ENCODE results near the gene FAM181A.

Gene FAM181A

DNA sequence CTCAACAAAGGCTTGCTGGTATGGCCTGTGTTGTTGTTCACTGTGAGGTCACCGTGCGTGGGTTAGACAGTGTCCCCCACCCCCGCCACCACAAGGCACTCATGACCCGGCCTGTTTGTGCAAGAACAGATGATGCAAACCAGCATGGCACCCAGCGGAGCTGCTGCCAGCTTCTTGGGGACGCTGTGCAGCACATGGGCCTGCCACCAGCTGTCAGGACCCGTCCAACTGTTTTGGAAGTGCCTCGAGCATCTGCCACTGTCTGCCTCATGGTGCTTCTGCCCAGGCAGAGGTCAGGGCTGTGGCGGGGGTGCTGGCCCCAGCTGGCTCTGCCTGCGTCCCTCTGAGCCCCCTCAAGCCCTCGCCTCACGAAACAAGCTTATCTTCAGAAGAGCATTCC lies 47.7 kb downstream of the FAM181A start:
- Mint-ChIP-seq H3K4me1 (peaks cover 49 to 81% of the 10 kb centered on the region in 2 donors), H3K36me3 (peaks cover 16 to 17% of the 10 kb centered on the region in 2 donors), H3K27me3 (peaks cover 27 to 36% of the 10 kb centered on the region in 2 donors), H3K27ac (no peak overlapping the region), H3K9me3 (peaks cover 7 to 11% of the 10 kb centered on the region in 2 donors), H3K4me3 (no peak overlapping the region)
- no peak for ATAC-seq (replicated peaks)
- no peak for DNase-seq

DNA sequence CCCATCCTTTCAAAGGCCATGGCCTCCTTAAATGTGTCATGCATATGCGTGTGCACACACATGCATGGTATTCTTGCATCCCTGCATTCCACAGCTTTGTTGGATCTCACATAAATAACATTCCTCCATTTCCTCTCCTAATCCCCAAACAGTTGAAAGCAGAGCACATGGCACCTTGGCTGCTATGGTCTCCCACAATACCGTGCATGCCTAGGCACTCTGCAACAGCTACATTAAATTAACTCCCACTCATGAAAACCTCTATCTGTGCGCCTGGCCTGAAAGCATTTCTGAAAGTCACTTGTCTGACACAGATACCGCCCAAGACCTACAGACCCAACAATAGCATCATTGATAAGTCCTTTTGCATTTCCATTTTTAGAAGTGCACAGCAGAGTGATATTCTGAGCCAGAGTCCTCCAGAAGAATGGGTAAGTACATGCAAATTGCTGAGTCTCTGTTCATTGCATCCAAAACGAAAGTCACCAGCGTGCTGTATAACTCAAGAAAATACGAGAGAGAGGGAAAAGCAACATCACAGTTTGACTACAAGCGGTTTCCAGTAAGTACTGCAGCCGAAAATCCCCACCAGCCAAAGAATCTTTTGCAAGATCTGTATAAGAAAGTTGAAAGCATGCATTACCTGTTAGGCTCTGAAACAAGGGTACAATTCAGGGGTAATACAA lies 48.8 kb downstream of the FAM181A start:
- peak overlapping the region; percentile 22 for H3K27ac Mint-ChIP-seq
- DNase-seq = no peak

DNA sequence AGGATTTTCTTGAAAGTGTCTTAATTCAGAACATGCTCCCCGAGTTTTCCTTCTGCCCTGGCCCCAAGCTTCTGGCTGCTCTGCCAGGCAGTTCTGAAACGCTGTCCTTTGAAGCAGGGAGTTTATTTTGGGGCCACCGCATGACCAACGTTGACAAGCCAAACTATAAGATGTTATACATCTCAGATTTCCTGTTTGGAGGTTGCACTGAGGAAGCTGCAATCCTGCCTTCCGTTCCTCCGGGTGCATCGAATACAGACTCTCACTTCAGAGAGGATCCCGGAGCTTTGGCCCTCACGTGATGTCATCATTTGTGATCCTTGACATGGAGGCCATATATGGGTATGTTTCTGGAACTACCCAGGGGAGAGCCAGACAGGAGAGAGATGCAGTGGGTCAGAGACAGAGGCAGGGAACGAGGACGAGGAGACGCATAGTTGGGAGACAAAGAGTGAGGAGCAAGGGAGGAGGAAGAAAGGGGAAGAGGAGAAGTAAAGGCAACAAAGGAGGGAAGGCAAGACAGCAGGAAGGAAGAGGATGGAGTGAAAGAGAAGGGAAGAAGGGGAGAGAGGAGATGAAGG lies 49.4 kb downstream of the FAM181A start, which contains the start of gene ASB2:
ASB2 (minus strand) TSS at position 94 of the 581 bp plus-strand sequence. CDS start 12,031 bp downstream, outside the sequence.
- Mint-ChIP-seq H3K4me1 (peaks cover 38 to 81% of the 10 kb centered on the region in 2 donors), H3K9me3 (peaks cover 7 to 11% of the 10 kb centered on the region in 2 donors), H3K4me3 (peak within 1 kb of the TSS; percentile 23 to 55), H3K27ac (peak within 1 kb of the TSS; percentile 90), H3K36me3 (peaks cover 16 to 17% of the 10 kb centered on the region in 2 donors), H3K27me3 (peaks cover 39 to 48% of the 10 kb centered on the region in 2 donors)
- DNase-seq (no peak), ATAC-seq (replicated peaks) (no peak)

More for the DNA sequence above, 48.8 kb downstream of the FAM181A start:
- peak; percentile 34 to 35 for ATAC-seq (replicated peaks)
- Mint-ChIP-seq H3K9me3 (peaks cover 7 to 11% of the 10 kb centered on the region in 2 donors), H3K4me3 (peak overlapping the region; percentile 23 to 40), H3K27me3 (peaks cover 34 to 42% of the 10 kb centered on the region in 2 donors), H3K36me3 (peaks cover 16 to 17% of the 10 kb centered on the region in 2 donors), H3K4me1 (peaks cover 44 to 81% of the 10 kb centered on the region in 2 donors)

DNA sequence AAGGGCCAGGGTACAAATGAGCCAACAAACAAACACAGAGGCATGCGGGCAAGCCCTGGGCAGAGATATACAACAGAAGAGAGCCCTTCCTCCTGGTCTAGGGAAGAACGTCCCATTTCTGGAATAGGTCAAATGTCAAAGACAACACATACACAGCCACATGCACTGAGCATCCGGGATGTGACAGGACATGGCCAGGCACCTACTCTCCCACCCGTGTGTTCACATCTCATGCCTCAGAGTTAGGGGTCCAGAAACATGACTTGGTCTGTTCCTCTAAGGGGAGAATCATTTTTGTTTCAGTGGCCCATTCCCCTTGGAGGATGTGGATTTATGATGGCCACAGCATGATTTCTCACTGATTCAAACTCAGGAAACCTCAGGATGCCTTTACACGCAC lies 50.0 kb downstream of the FAM181A start:
- Mint-ChIP-seq H3K9me3 (peaks cover 7 to 11% of the 10 kb centered on the region in 2 donors), H3K27me3 (peaks cover 45 to 54% of the 10 kb centered on the region in 2 donors), H3K4me3 (no peak overlapping the region), H3K36me3 (peaks cover 16 to 17% of the 10 kb centered on the region in 2 donors), H3K4me1 (peaks cover 34 to 76% of the 10 kb centered on the region in 2 donors), H3K27ac (peak overlapping the region; percentile 90)
- ATAC-seq (replicated peaks) (no peak), DNase-seq (no peak)

DNA sequence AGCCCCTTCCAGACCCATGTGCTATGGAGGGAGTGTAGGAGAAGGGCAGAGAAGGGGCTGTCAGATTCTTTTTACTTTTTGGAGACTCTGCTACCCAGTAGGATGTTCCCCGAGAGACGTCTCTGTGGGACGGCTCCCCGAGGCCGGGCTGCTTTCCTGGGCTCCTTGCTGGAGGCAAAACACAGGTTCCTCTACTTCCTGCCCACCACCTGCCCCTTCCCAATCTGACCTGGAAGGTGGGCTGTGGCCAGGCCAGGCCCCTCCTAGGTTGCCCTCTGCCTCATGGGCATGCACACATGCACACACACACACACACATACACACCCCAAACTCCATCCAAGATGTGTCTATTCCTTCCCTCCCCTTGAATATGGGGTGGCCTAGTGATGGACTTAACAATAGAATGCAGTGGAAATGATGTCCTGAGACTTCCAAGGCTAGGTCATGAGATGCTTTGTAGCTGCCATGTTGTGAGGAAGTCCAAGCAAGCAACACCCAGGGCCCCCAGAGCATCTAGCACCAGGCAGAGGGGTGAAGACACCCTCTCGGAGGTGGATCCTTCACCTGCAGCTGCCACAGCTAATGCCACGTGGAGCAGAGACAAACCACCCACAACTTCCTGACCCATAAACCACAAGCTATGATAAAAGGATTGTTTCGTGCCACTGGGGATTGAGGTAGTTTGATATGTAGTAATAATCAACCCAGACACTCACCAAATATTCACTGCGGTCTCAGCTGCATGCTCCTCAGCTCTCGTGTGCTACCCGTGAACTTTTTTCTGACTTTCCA lies 50.8 kb downstream of the FAM181A start:
- Mint-ChIP-seq H3K4me1 (peaks cover 29 to 71% of the 10 kb centered on the region in 2 donors), H3K27me3 (peaks cover 49 to 61% of the 10 kb centered on the region in 2 donors), H3K27ac (peak overlapping the region; percentile 90), H3K36me3 (peaks cover 16 to 17% of the 10 kb centered on the region in 2 donors), H3K4me3 (peak overlapping the region in 1 of 2 donors; percentile 30), H3K9me3 (peaks cover 7 to 11% of the 10 kb centered on the region in 2 donors)
- ATAC-seq (replicated peaks) (peak; percentile 88 to 92), DNase-seq (peak; percentile 81)

DNA sequence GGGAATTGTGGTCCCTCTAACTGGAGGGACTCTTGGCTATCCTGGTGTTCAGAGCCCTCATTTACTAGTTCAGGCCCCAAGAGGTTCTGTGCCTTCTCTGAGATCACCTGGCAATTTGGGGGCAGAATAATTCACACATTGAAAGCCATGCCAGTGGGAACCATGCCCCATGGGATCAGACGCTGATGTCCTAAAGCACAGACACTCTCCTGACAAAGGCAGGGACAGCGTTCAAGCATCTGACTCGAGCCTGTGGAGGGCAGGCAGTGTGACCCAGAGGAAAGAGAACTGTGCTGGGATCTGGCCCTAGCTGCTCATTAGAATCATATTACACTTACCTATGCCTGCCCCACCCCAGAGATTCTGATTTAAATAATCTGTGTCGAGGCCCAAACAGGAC lies 51.6 kb downstream of the FAM181A start:
- H3K27ac Mint-ChIP-seq = peak overlapping the region; percentile 90
- no peak overlapping the region for H3K4me3 Mint-ChIP-seq
- peaks cover 29 to 71% of the 10 kb centered on the region in 2 donors for H3K4me1 Mint-ChIP-seq
- peak; percentile 19 to 23 for ATAC-seq (replicated peaks)
- H3K36me3 Mint-ChIP-seq = peaks cover 16 to 17% of the 10 kb centered on the region in 2 donors
- peaks cover 53 to 64% of the 10 kb centered on the region in 2 donors for H3K27me3 Mint-ChIP-seq
- DNase-seq = no peak
- peaks cover 7 to 11% of the 10 kb centered on the region in 2 donors for H3K9me3 Mint-ChIP-seq
